CD4-positive, alpha-beta T cell (primary cell): ENCODE measurements around the gene SPC25. TPM values are rescaled to one million over a fixed set of nuclear protein-coding genes. Genes with fewer than 3 reads are reported as not detected.
A peak's percentile ranks its signal among the peaks of the same experiment; 100 is the strongest.

Experiments
- ATAC-seq: fragments of 200-7000 bp; cut with Tn5 transposase; one replicate; pipeline ENCODE4 v1.10.0; 2022; ENCODE audit warnings: mild to moderate bottlenecking; ENCODE audit not compliant: poor library complexity
- CTCF ChIA-PET: fragments of 350-600 bp; sonication (Branson Sonifier 250); formaldehyde crosslinking; loops from one replicate; lab custom pipeline; 2021; ENCODE audit warnings: antibody characterized with exemption, inconsistent platforms; lab: Charles Lee
- POLR2A ChIA-PET: fragments of 350-600 bp; sonication (Branson Sonifier 250); formaldehyde crosslinking; loops from one replicate; lab custom pipeline; 2021; ENCODE audit warnings: antibody characterized with exemption, inconsistent platforms; lab: Charles Lee
- DNase-seq, 14 experiments: peaks; one replicate each; pipeline ENCODE4 v3.0.0-alpha.2; 2013 to 2020; ENCODE audit warnings: mixed read lengths in 2 of 14
- H3K27ac ChIP-seq, 2 donors: one replicate each; pipeline versions ENCODE4 v1.5.1 to v1.7.0; 2013; ENCODE audit warnings: low read length in 2 of 2, low read depth in 1 of 2, mild to moderate bottlenecking in 1 of 2
- H3K27me3 ChIP-seq, 2 experiments: 1 replicate in 1 of 2; 2 replicates in 1 of 2; pipeline versions ENCODE4 v1.6.1 to v1.7.0; 2013; ENCODE audit warnings: low read length in 2 of 2, control low read depth in 1 of 2, mild to moderate bottlenecking in 1 of 2, moderate library complexity in 1 of 2; ENCODE audit not compliant: insufficient read depth in 2 of 2, control insufficient read depth in 1 of 2
- H3K36me3 ChIP-seq: one replicate; pipeline ENCODE4 v1.6.1; 2013; ENCODE audit warnings: low read length, control low read depth; ENCODE audit not compliant: insufficient read depth
- H3K4me1 ChIP-seq: one replicate; pipeline ENCODE4 v1.6.1; 2013; ENCODE audit warnings: low read length, control low read depth; ENCODE audit not compliant: insufficient read depth
- H3K4me3 ChIP-seq: one replicate; pipeline ENCODE4 v1.5.1; 2013; ENCODE audit warnings: mild to moderate bottlenecking, low read length, moderate library complexity
- H3K9me3 ChIP-seq, 2 experiments: 1 replicate in 1 of 2; 2 replicates in 1 of 2; pipeline versions ENCODE4 v1.6.1 to v1.7.0; 2013; ENCODE audit warnings: low read length in 2 of 2, mild to moderate bottlenecking in 2 of 2, control low read depth in 1 of 2, moderate library complexity in 1 of 2; ENCODE audit not compliant: control insufficient read depth in 1 of 2, insufficient read depth in 1 of 2
- H3K27ac Mint-ChIP-seq: one replicate; pipeline ENCODE4 v1.8.0; 2020; ENCODE audit warnings: mixed read lengths
- H3K27me3 Mint-ChIP-seq: one replicate; pipeline ENCODE4 v1.8.0; 2021; ENCODE audit warnings: mixed read lengths
- H3K36me3 Mint-ChIP-seq: one replicate; pipeline ENCODE4 v1.8.0; 2021; ENCODE audit warnings: low read depth, mixed read lengths
- H3K4me1 Mint-ChIP-seq: one replicate; pipeline ENCODE4 v1.8.0; 2021; ENCODE audit warnings: low read depth, mixed read lengths
- H3K4me3 Mint-ChIP-seq: one replicate; pipeline ENCODE4 v1.8.0; 2020; ENCODE audit warnings: mild to moderate bottlenecking, mixed read lengths
- H3K9me3 Mint-ChIP-seq: one replicate; pipeline ENCODE4 v1.8.0; 2020; ENCODE audit warnings: mixed read lengths
- CTCF ChIP-seq: fragments of 200-600 bp; IDR thresholded peaks from one replicate; pipeline ENCODE4 v1.8.0; 2022; ENCODE audit warnings: antibody characterized with exemption, mild to moderate bottlenecking
- intact Hi-C, 2 experiments: fragments of 100-400 bp; cut with DNase I in 1 of 2; cut with micrococcal nuclease in 1 of 2; formaldehyde crosslinking; loops; one replicate each; pipeline versions ENCODE4 v1.15.1 to v1.9.0; 2023 to 2025; cut with DNase I, micrococcal nuclease
- total RNA-seq, 174 experiments: library from RNA in 2 of 174; stranded (reverse) in 2 of 174; gene quantifications; one replicate each; pipeline ENCODE4 v1.2.3 and lab custom pipeline; 2021 to 2026

SPC25 gene
- total RNA-seq, 2 experiments from 2014 or later = 0.17 TPM; not detected in 1

- H3K4me3 Mint-ChIP-seq = no peak overlapping the region
- intact Hi-C loops = loop anchor here in 1 of 2 experiments (10.0 kb wide), 2 partner anchors 149 to 209 kb away; no protein-coding TSS in a partner anchor
- Histone ChIP-seq H3K4me1 (peaks cover 8% of the 10 kb centered on the region), H3K27ac (no peak overlapping the region), H3K4me3 (no peak overlapping the region), H3K9me3 (peaks cover 0 to 5% of the 10 kb centered on the region in 2 experiments), H3K36me3 (no peaks in the 10 kb centered on the region), H3K27me3 (peaks cover 5 to 7% of the 10 kb centered on the region in 2 experiments)
- no peak for TF ChIP-seq CTCF
- no peaks in the 10 kb centered on the region for H3K36me3 Mint-ChIP-seq
- H3K27me3 Mint-ChIP-seq = peaks cover 34% of the 10 kb centered on the region
- no peaks in the 10 kb centered on the region for H3K9me3 Mint-ChIP-seq
- peaks cover 8% of the 10 kb centered on the region for H3K4me1 Mint-ChIP-seq
- ATAC-seq (no peak), DNase-seq (no peak)
- no peak overlapping the region for H3K27ac Mint-ChIP-seq
- CTCF ChIA-PET = no interaction called here
- POLR2A ChIA-PET = no interaction called here
Measured at GRCh38 chr2:168913495-168913894, 23.3 kb upstream of the SPC25 start.

- ATAC-seq = no peak
- no peak overlapping the region for H3K4me3 Mint-ChIP-seq
- Histone ChIP-seq H3K36me3 (no peaks in the 10 kb centered on the region), H3K27ac (no peak overlapping the region), H3K4me1 (peaks cover 8% of the 10 kb centered on the region), H3K27me3 (peaks cover 5 to 7% of the 10 kb centered on the region in 2 experiments), H3K9me3 (peaks cover 0 to 5% of the 10 kb centered on the region in 2 experiments), H3K4me3 (peak overlapping the region; percentile 8)
- intact Hi-C loops = loop anchor here in 1 of 2 experiments (10.0 kb wide), 2 partner anchors 148 to 208 kb away; no protein-coding TSS in a partner anchor
- peaks cover 35% of the 10 kb centered on the region for H3K27me3 Mint-ChIP-seq
- H3K4me1 Mint-ChIP-seq = peaks cover 8% of the 10 kb centered on the region
- ChIA-PET CTCF (no interaction called here), POLR2A (no interaction called here)
- no peak for TF ChIP-seq CTCF
- DNase-seq = peak in 1 of 14 experiments; percentile 7
- H3K9me3 Mint-ChIP-seq = no peaks in the 10 kb centered on the region
- H3K36me3 Mint-ChIP-seq = no peaks in the 10 kb centered on the region
- no peak overlapping the region for H3K27ac Mint-ChIP-seq
Measured at GRCh38 chr2:168912901-168913369, 22.7 kb upstream of the SPC25 start.

GRCh38 chr2:168912466-168912865 is 22.2 kb upstream of the SPC25 start:
- Mint-ChIP-seq H3K4me1 (peaks cover 8% of the 10 kb centered on the region), H3K27ac (no peak overlapping the region), H3K4me3 (no peak overlapping the region), H3K36me3 (no peaks in the 10 kb centered on the region), H3K9me3 (no peaks in the 10 kb centered on the region), H3K27me3 (peaks cover 40% of the 10 kb centered on the region)
- Histone ChIP-seq H3K36me3 (no peaks in the 10 kb centered on the region), H3K4me3 (no peak overlapping the region), H3K4me1 (peaks cover 8% of the 10 kb centered on the region), H3K9me3 (peaks cover 0 to 5% of the 10 kb centered on the region in 2 experiments), H3K27ac (no peak overlapping the region), H3K27me3 (peaks cover 5 to 7% of the 10 kb centered on the region in 2 experiments)
- POLR2A ChIA-PET = no interaction called here
- ATAC-seq = no peak
- CTCF ChIA-PET = no interaction called here
- DNase-seq = no peak
- intact Hi-C loops = loop anchor here in 1 of 2 experiments (10.0 kb wide), 2 partner anchors 148 to 208 kb away; no protein-coding TSS in a partner anchor
- no peak for TF ChIP-seq CTCF
